ENCODE results near the gene RABL6.

The RABL6 gene

GRCh38 chr9:136823136-136824046 is 15.6 kb downstream of the RABL6 start:
- DNase-seq (ENCODE audit: low read depth) = no peak
- in situ Hi-C loops (cut with HindIII; ENCODE audit: low sequenced_read_pairs) = no loop called here
- TF ChIP-seq, protein P1, sequence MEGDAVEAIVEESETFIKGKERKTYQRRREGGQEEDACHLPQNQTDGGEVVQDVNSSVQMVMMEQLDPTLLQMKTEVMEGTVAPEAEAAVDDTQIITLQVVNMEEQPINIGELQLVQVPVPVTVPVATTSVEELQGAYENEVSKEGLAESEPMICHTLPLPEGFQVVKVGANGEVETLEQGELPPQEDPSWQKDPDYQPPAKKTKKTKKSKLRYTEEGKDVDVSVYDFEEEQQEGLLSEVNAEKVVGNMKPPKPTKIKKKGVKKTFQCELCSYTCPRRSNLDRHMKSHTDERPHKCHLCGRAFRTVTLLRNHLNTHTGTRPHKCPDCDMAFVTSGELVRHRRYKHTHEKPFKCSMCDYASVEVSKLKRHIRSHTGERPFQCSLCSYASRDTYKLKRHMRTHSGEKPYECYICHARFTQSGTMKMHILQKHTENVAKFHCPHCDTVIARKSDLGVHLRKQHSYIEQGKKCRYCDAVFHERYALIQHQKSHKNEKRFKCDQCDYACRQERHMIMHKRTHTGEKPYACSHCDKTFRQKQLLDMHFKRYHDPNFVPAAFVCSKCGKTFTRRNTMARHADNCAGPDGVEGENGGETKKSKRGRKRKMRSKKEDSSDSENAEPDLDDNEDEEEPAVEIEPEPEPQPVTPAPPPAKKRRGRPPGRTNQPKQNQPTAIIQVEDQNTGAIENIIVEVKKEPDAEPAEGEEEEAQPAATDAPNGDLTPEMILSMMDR (IDR thresholded peaks at IDR 0.05; ENCODE audit: low read depth, low read length, missing control alignments) = no peak

DNA sequence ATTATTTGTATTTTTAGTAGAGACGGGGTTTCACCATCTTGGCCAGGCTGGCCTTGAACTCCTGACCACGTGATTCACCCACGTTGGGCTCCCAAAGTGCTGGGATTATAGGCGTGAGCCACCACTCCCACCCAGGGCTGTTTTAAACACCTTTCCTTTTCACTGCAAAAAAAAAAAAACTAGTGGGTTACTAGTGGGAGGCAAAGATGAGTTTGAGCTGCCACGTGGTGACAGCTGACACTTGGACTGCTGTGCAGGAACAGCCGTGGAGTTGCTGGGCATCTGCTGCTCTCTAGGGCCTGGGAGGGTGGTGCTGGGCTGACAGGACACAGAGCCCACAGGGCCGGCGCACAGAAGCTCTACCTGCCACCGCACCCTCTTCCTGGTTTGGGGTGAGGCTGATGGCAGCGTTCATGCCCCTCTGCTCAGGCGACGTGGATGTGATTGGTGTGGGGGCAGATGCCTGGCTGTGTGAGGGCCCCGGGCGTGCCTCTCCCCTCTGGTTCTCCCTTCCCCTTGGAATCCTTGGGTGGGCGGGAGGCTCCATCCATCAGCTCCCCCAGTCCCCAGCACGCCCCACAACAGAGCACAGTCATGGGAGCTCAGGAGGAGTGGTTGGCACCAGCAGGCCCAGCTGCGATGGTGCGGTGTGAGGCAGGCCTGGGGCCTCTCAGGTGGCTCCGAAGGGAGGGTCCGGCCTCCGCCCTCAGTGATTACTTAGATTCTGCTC is 16.9 kb downstream of the RABL6 start:
- H3K4me3 ChIP-seq (ENCODE audit: low read depth, low read length) = no peak overlapping the region
- DNase-seq (ENCODE audit: low read depth) = no peak
- in situ Hi-C loops (cut with HindIII; ENCODE audit: low sequenced_read_pairs) = no loop called here
- TF ChIP-seq, protein P1 (IDR thresholded peaks at IDR 0.05; ENCODE audit: low read depth, low read length, missing control alignments) = no peak

More at GRCh38 chr9:136823136-136824046, 15.6 kb downstream of the RABL6 start:
- no peak overlapping the region for H3K4me3 ChIP-seq (ENCODE audit: low read depth, low read length)

DNA sequence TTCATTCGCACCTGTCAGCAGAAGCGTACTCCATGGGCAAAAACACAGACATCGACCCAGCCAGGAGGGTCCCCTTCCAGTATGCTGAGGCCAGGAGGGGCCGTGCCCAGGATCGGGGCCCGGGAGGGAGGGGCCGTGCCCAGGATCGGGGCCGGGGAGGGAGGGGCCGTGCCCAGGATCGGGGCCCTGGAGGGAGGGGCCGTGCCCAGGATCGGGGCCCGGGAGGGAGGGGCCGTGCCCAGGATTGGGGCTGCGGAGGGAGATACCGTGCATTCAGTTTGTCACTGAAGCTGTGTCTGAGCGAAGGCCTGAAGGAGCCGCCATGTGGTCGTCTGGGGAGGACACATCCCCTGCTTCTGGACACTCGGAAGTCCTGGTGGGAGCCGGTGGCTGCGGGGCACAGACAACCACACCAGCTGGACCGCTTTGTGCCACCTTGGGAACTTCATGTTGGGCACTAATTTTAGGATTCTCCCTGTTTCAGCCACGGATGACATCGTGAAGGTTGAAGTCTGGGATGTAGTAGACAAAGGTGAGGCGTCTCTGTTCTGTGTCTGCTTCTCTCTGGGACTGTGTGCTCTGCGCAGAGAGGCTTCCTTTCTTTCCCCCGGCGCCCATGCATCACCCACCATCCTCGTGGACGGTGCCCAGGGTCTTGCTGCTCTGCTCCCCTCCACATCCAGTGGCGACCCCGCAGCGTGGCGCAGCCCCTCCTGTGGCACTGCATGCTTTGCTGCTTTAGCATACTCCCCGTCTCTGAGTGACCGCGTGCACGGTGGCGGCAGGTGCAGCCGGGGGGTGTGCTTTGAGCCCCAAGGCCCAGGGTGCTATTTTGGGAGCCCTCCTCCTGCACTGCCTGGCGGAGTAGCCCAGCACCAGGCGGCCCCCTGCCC is 17.8 kb downstream of the RABL6 start:
- TF ChIP-seq, protein P1 (IDR thresholded peaks at IDR 0.05; ENCODE audit: low read depth, low read length, missing control alignments) = no peak
- H3K4me3 ChIP-seq (ENCODE audit: low read depth, low read length) = no peak overlapping the region
- no peak for DNase-seq (ENCODE audit: low read depth)
- in situ Hi-C loops (cut with HindIII; ENCODE audit: low sequenced_read_pairs) = no loop called here

- no peak overlapping the region for H3K4me3 ChIP-seq (ENCODE audit: low read depth, low read length)
- in situ Hi-C loops (cut with HindIII; ENCODE audit: low sequenced_read_pairs) = no loop called here
- no peak for DNase-seq (ENCODE audit: low read depth)
- TF ChIP-seq, protein P1 (IDR thresholded peaks at IDR 0.05; ENCODE audit: low read depth, low read length, missing control alignments) = no peak
Measured at GRCh38 chr9:136826188-136826541, 18.4 kb downstream of the RABL6 start.

GRCh38 chr9:136826703-136827582 is 19.2 kb downstream of the RABL6 start:
- H3K4me3 ChIP-seq (ENCODE audit: low read depth, low read length) = no peak overlapping the region
- TF ChIP-seq, protein P1 (IDR thresholded peaks at IDR 0.05; ENCODE audit: low read depth, low read length, missing control alignments) = no peak
- DNase-seq (ENCODE audit: low read depth) = no peak
- in situ Hi-C loops (cut with HindIII; ENCODE audit: low sequenced_read_pairs) = no loop called here

Data from astrocyte of the cerebellum (primary cell).